Upper lobe of left lung (tissue), 4 donors: Measurements from ENCODE around the gene SLC29A3.

Source experiments
- POLR2AphosphoS5 ChIP-seq, 2 donors: sonication (generic); formaldehyde crosslinking; IDR thresholded peaks; one replicate each; pipeline ENCODE4 v1.5.1; 2017; ENCODE audit warnings: antibody characterized with exemption in 2 of 2
- TF ChIP-seq, protein P1 (sequence below), 6 experiments: fragments of 450-650 bp in 4 of 6; fragments of 200-600 bp in 2 of 6; sonication (generic) in 2 of 6; IDR thresholded peaks; one replicate each; pipeline ENCODE4 v1.5.1; 2016 to 2019; ENCODE audit warnings: antibody characterized with exemption in 6 of 6

DNA sequence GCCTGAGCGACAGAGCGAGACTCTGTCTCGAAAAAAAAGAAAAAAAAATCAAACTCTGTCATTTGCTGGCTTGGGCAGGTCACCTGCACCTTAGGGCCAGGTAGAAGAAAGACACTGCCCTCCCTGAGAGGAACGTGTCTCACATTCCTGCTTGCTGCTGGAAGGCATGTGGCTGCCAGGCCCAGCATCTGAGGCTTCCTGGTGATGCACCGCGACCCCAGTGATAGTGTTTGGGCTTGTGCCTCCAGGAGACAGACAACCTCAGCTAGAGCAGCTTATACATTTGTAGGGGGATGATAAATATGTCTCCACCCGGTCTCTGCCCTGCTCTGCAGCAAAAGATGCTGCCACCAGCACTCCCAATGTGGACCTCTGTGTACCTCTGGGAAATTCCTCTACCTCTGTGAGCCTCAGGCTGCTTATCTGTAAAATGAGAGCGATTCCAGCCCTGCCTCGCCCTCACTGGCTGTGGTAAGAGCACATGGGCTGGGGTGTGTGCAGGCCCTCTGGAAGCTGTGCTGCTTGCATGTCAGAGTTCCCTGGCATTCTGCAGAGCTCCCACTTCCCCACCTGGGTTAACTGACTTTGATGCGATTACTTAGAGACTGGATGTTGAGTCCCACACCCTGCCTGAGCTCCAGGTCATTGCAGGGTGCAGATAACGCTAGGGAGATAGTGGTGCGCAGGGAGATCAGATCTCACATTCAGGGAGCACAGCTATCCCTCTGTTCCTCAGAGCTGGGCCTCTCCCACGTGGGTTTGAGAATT is 19.9 kb downstream of the SLC29A3 start:
- TF ChIP-seq, protein P1, sequence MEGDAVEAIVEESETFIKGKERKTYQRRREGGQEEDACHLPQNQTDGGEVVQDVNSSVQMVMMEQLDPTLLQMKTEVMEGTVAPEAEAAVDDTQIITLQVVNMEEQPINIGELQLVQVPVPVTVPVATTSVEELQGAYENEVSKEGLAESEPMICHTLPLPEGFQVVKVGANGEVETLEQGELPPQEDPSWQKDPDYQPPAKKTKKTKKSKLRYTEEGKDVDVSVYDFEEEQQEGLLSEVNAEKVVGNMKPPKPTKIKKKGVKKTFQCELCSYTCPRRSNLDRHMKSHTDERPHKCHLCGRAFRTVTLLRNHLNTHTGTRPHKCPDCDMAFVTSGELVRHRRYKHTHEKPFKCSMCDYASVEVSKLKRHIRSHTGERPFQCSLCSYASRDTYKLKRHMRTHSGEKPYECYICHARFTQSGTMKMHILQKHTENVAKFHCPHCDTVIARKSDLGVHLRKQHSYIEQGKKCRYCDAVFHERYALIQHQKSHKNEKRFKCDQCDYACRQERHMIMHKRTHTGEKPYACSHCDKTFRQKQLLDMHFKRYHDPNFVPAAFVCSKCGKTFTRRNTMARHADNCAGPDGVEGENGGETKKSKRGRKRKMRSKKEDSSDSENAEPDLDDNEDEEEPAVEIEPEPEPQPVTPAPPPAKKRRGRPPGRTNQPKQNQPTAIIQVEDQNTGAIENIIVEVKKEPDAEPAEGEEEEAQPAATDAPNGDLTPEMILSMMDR (IDR thresholded peaks at IDR 0.05), result no peak
- TF ChIP-seq POLR2AphosphoS5 (IDR thresholded peaks at IDR 0.05), result no peak
